SK-N-SH (cell line): ENCODE results near the gene OVCH2. TPM values are rescaled to one million over a fixed set of nuclear protein-coding genes. Genes with fewer than 3 reads are reported as not detected.

Source experiments
- CTCF ChIA-PET: fragments of 300-600, 350-600 bp; formaldehyde crosslinking; extraction: SDS; loops from one replicate; lab custom pipeline; 2021; lab: Yijun Ruan, JAX
- POLR2A ChIA-PET: fragments of 350-600 bp; sonication (Branson Sonifier 250); formaldehyde crosslinking; extraction: SDS; loops from one replicate; lab custom pipeline; 2020; ENCODE audit warnings: antibody characterized with exemption, inconsistent platforms; lab: Yijun Ruan, JAX
- DNase-seq: peaks from one replicate; pipeline ENCODE4 v3.0.0; 2012
- H2AFZ ChIP-seq: fragments of 200-600 bp; sonication (generic); 2 replicates; pipeline ENCODE4 v1.8.1; 2016; ENCODE audit warnings: antibody characterized with exemption, mild to moderate bottlenecking, low read depth
- H3F3A ChIP-seq: fragments of 200-600 bp; sonication (generic); replicated peaks from 2 replicates; pipeline ENCODE3; 2016; ENCODE audit warnings: antibody characterized with exemption, mild to moderate bottlenecking; ENCODE audit not compliant: insufficient read depth
- H3K27ac ChIP-seq, 2 experiments: fragments of 200-500 bp in 1 of 2; fragments of 200-600 bp in 1 of 2; sonication (Bioruptor generic) in 1 of 2; sonication (generic), shearing (Covaris generic) in 1 of 2; 2 replicates each; pipeline versions ENCODE4 v1.5.1 to v1.6.1; 2014 to 2016; ENCODE audit warnings: low read depth in 2 of 2, inconsistent platforms in 1 of 2, low read length in 1 of 2, mild to moderate bottlenecking in 1 of 2, mixed read lengths in 1 of 2
- H3K27me3 ChIP-seq: fragments of 200-600 bp; sonication (generic), shearing (Covaris generic); 2 replicates; pipeline ENCODE4 v1.6.1; 2016; ENCODE audit warnings: mixed run types; ENCODE audit not compliant: insufficient read depth
- H3K36me3 ChIP-seq, 2 experiments: fragments of 200-500 bp in 1 of 2; fragments of 200-600 bp in 1 of 2; sonication (Bioruptor generic) in 1 of 2; sonication (generic) in 1 of 2; replicated peaks in 1 of 2; 2 replicates each; pipeline versions ENCODE3 to v1.5.1; 2014 to 2016; ENCODE audit warnings: low read length in 1 of 2, mild to moderate bottlenecking in 1 of 2; ENCODE audit not compliant: insufficient read depth in 2 of 2, control insufficient read depth in 1 of 2
- H3K4me1 ChIP-seq, 2 experiments: fragments of 200-500 bp in 1 of 2; fragments of 200-600 bp in 1 of 2; sonication (Bioruptor generic) in 1 of 2; sonication (generic), shearing (Covaris generic) in 1 of 2; 2 replicates each; pipeline versions ENCODE4 v1.5.1 to v1.6.1; 2014 to 2016; ENCODE audit warnings: low read depth in 1 of 2, low read length in 1 of 2, mixed run types in 1 of 2; ENCODE audit not compliant: insufficient read depth in 2 of 2, control insufficient read depth in 1 of 2
- H3K4me2 ChIP-seq: fragments of 200-600 bp; sonication (generic), shearing (Covaris generic); 2 replicates; pipeline ENCODE4 v1.6.1; 2017; ENCODE audit warnings: mixed run types
- H3K4me3 ChIP-seq, 2 experiments: fragments of 200-500 bp in 1 of 2; fragments of 200-600 bp in 1 of 2; sonication (Bioruptor generic) in 1 of 2; sonication (generic), shearing (Covaris generic) in 1 of 2; 2 replicates each; pipeline versions ENCODE4 v1.5.1 to v1.8.1; 2014 to 2016; ENCODE audit warnings: low read depth in 2 of 2, inconsistent platforms in 1 of 2, low read length in 1 of 2, mild to moderate bottlenecking in 1 of 2, mixed read lengths in 1 of 2, moderate library complexity in 1 of 2
- H3K79me2 ChIP-seq: fragments of 200-600 bp; sonication (generic); 2 replicates; pipeline ENCODE4 v1.8.1; 2017; ENCODE audit warnings: mild to moderate bottlenecking; ENCODE audit not compliant: insufficient read depth
- H3K9ac ChIP-seq: fragments of 200-600 bp; sonication (generic); 2 replicates; pipeline ENCODE4 v1.6.1; 2017; ENCODE audit warnings: mixed run types
- H3K9me2 ChIP-seq: fragments of 200-600 bp; sonication (generic); 2 replicates; pipeline ENCODE4 v1.6.1; 2017; ENCODE audit warnings: mixed run types
- H3K9me3 ChIP-seq: fragments of 200-600 bp; sonication (generic); 2 replicates; pipeline ENCODE4 v1.6.1; 2017; ENCODE audit warnings: mixed run types, mild to moderate bottlenecking, moderate library complexity
- H4K20me1 ChIP-seq: fragments of 200-600 bp; sonication (generic); 2 replicates; pipeline ENCODE4 v1.6.1; 2017; ENCODE audit warnings: mild to moderate bottlenecking, mixed run types; ENCODE audit not compliant: insufficient read depth
- CHD2 ChIP-seq: fragments of 150-350 bp; IDR thresholded peaks from 2 replicates; pipeline ENCODE4 v1.6.1; 2018; ENCODE audit warnings: low read length; ENCODE audit not compliant: partially characterized antibody
- FOSL2 ChIP-seq: IDR thresholded peaks from 2 replicates; pipeline ENCODE4 v1.4.0; 2012; ENCODE audit warnings: low read depth, mild to moderate bottlenecking, moderate library complexity, borderline replicate concordance
- FOXJ3 ChIP-seq: sonication (generic); formaldehyde crosslinking; IDR thresholded peaks from 2 replicates; pipeline ENCODE4 v1.5.1; 2020; ENCODE audit warnings: mild to moderate bottlenecking, missing genetic modification reagents
- MAX ChIP-seq: IDR thresholded peaks from 2 replicates; pipeline ENCODE4 v1.4.0; 2012; ENCODE audit warnings: low read depth
- MXI1 ChIP-seq: IDR thresholded peaks from 2 replicates; pipeline ENCODE4 v1.6.1; 2012; ENCODE audit warnings: mild to moderate bottlenecking, low read depth, low read length, improper control_type of control experiment
- NRF1 ChIP-seq: IDR thresholded peaks from 2 replicates; pipeline ENCODE4 v1.6.1; 2012; ENCODE audit warnings: low read depth, mild to moderate bottlenecking, low read length
- POLR2AphosphoS5 ChIP-seq: IDR thresholded peaks from 2 replicates; pipeline ENCODE4 v1.6.1; 2012; ENCODE audit warnings: low read depth, low read length
- RAD21 ChIP-seq: IDR thresholded peaks from 2 replicates; pipeline ENCODE4 v1.6.1; 2012; ENCODE audit warnings: mild to moderate bottlenecking, low read length
- RFX5 ChIP-seq: IDR thresholded peaks from 2 replicates; pipeline ENCODE4 v1.6.1; 2012; ENCODE audit warnings: mild to moderate bottlenecking, improper control_type of control experiment, low read length
- SMC3 ChIP-seq: IDR thresholded peaks from 2 replicates; pipeline ENCODE4 v1.6.1; 2012; ENCODE audit warnings: low read depth, low read length, improper control_type of control experiment
- TAF1 ChIP-seq: IDR thresholded peaks from 2 replicates; pipeline ENCODE4 v1.6.1; 2012; ENCODE audit warnings: low read depth, mild to moderate bottlenecking, low read length, moderate library complexity, borderline replicate concordance
- TCF12 ChIP-seq: IDR thresholded peaks from 2 replicates; pipeline ENCODE4 v1.4.0; 2012
- USF1 ChIP-seq: IDR thresholded peaks from 2 replicates; pipeline ENCODE4 v1.4.0; 2012; ENCODE audit warnings: low read depth, borderline replicate concordance
- ZBTB33 ChIP-seq: IDR thresholded peaks from 2 replicates; pipeline ENCODE4 v1.4.0; 2012; ENCODE audit warnings: low read depth, borderline replicate concordance
- WGBS: methylation state at CpG from one replicate; pipeline ENCODE4 v1.1.6; 2017; ENCODE audit warnings: low lambda C conversion rate; 5-methylcytosine and 5-hydroxymethylcytosine counted together
- polyA plus RNA-seq, 3 experiments: library from polyadenylated mRNA; depleted of rRNA; stranded (reverse); fragments of >200 nt; gene quantifications; 2 replicates each; pipeline ENCODE4 v1.2.3, GENCODE V29; 2012
- TF ChIP-seq, protein P1 (sequence below): IDR thresholded peaks from 2 replicates; pipeline ENCODE4 v1.6.1; 2012; ENCODE audit warnings: mild to moderate bottlenecking, low read depth, low read length, moderate library complexity
- TF ChIP-seq, protein P2 (sequence below): fragments of 150-350 bp; IDR thresholded peaks from 2 replicates; pipeline ENCODE4 v1.6.1; 2017; ENCODE audit warnings: antibody characterized with exemption, low read length, low read depth, borderline replicate concordance

OVCH2 gene
- polyA plus RNA-seq, 1 of the 3 experiments (the other 2 are of a cell fraction), result not detected

GRCh38 chr11:7675631-7676030 lies 30.6 kb downstream of the OVCH2 start:
- peaks cover 0 to 7% of the 10 kb centered on the region in 2 experiments; a peak in 1 of 4 replicates for H3K4me1 ChIP-seq
- H3K4me2 ChIP-seq, result no peak overlapping the region
- H3K27me3 ChIP-seq, result peaks cover 19% of the 10 kb centered on the region; the same call in 1 of the 2 replicates
- H3K9ac ChIP-seq, result no peak overlapping the region
- ChIA-PET POLR2A (no interaction called here), CTCF (interaction anchor here (0.9 to 2.7 kb wide), 4 partner anchors 10 to 104 kb away, joined by 3 to 24 read pairs (median 5); no protein-coding TSS in a partner anchor)
- no peaks in the 10 kb centered on the region for H3K36me3 ChIP-seq
- H2AFZ ChIP-seq, result no peak overlapping the region
- no peaks in the 10 kb centered on the region for H4K20me1 ChIP-seq
- H3K9me3 ChIP-seq, result no peaks in the 10 kb centered on the region
- H3K4me3 ChIP-seq, result no peak overlapping the region
- 63% methylated on average over 3 of the region's 3 CpGs for WGBS
- H3F3A ChIP-seq, result no peaks in the 10 kb centered on the region
- H3K9me2 ChIP-seq, result no peaks in the 10 kb centered on the region
- no peak overlapping the region for H3K27ac ChIP-seq
- H3K79me2 ChIP-seq, result no peaks in the 10 kb centered on the region
- TF ChIP-seq SMC3, result no peak
- no peak for TF ChIP-seq RAD21
- no peak for TF ChIP-seq USF1
- TF ChIP-seq FOXJ3, result no peak
- no peak for TF ChIP-seq TAF1
- no peak for TF ChIP-seq TCF12
- TF ChIP-seq CHD2, result no peak
- TF ChIP-seq MXI1, result no peak
- TF ChIP-seq, protein P1, sequence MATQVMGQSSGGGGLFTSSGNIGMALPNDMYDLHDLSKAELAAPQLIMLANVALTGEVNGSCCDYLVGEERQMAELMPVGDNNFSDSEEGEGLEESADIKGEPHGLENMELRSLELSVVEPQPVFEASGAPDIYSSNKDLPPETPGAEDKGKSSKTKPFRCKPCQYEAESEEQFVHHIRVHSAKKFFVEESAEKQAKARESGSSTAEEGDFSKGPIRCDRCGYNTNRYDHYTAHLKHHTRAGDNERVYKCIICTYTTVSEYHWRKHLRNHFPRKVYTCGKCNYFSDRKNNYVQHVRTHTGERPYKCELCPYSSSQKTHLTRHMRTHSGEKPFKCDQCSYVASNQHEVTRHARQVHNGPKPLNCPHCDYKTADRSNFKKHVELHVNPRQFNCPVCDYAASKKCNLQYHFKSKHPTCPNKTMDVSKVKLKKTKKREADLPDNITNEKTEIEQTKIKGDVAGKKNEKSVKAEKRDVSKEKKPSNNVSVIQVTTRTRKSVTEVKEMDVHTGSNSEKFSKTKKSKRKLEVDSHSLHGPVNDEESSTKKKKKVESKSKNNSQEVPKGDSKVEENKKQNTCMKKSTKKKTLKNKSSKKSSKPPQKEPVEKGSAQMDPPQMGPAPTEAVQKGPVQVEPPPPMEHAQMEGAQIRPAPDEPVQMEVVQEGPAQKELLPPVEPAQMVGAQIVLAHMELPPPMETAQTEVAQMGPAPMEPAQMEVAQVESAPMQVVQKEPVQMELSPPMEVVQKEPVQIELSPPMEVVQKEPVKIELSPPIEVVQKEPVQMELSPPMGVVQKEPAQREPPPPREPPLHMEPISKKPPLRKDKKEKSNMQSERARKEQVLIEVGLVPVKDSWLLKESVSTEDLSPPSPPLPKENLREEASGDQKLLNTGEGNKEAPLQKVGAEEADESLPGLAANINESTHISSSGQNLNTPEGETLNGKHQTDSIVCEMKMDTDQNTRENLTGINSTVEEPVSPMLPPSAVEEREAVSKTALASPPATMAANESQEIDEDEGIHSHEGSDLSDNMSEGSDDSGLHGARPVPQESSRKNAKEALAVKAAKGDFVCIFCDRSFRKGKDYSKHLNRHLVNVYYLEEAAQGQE, result no peak
- TF ChIP-seq RFX5, result no peak
- DNase-seq, result no peak

GRCh38 chr11:7673724-7674434 lies 32.4 kb downstream of the OVCH2 start:
- no peaks in the 10 kb centered on the region for H3K9me3 ChIP-seq
- H3K9ac ChIP-seq, result no peak overlapping the region
- H3K4me3 ChIP-seq, result no peak overlapping the region; a peak in 1 of 4 replicates
- DNase-seq, result peak; percentile 49
- CTCF ChIA-PET, result interaction anchor here (0.7 to 2.0 kb wide), 4 partner anchors 8 to 102 kb away, joined by 3 to 8 read pairs (median 3); no protein-coding TSS in a partner anchor
- H3K79me2 ChIP-seq, result no peaks in the 10 kb centered on the region
- H3K27ac ChIP-seq, result no peak overlapping the region
- H3K9me2 ChIP-seq, result no peaks in the 10 kb centered on the region
- no peaks in the 10 kb centered on the region for H4K20me1 ChIP-seq
- no peaks in the 10 kb centered on the region for H3K36me3 ChIP-seq
- POLR2A ChIA-PET, result no interaction called here
- TF ChIP-seq TAF1 (no peak), ZBTB33 (no peak), SMC3 (no peak), NRF1 (no peak), MAX (no peak), POLR2AphosphoS5 (no peak), FOSL2 (no peak), TCF12 (no peak), FOXJ3 (no peak), USF1 (no peak)
- TF ChIP-seq, protein P2, sequence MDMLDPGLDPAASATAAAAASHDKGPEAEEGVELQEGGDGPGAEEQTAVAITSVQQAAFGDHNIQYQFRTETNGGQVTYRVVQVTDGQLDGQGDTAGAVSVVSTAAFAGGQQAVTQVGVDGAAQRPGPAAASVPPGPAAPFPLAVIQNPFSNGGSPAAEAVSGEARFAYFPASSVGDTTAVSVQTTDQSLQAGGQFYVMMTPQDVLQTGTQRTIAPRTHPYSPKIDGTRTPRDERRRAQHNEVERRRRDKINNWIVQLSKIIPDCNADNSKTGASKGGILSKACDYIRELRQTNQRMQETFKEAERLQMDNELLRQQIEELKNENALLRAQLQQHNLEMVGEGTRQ, result no peak
- peaks cover 0 to 7% of the 10 kb centered on the region in 2 experiments; a peak in 1 of 4 replicates for H3K4me1 ChIP-seq
- 70% methylated on average over 24 of the region's 72 CpGs for WGBS
- no peak overlapping the region for H3K4me2 ChIP-seq
- H3K27me3 ChIP-seq, result peaks cover 19% of the 10 kb centered on the region; the same call in 1 of the 2 replicates
- no peak overlapping the region for H2AFZ ChIP-seq
- no peaks in the 10 kb centered on the region for H3F3A ChIP-seq
